Activated CD4-positive, CD25-positive, alpha-beta regulatory T cell treated with anti-CD3 and anti-CD28 coated beads, Interleukin-2, amount 50 U/mL, for 24 hours (primary cell): ENCODE measurements around the gene LIG1.

Experiments
- ATAC-seq, 2 donors: fragments of 150-1000 bp; cut with Tn5 transposase; one replicate each; pipeline ENCODE4 v1.10.0; 2021; ENCODE audit warnings: mild to moderate bottlenecking in 1 of 2, moderate library complexity in 1 of 2

Gene LIG1

DNA sequence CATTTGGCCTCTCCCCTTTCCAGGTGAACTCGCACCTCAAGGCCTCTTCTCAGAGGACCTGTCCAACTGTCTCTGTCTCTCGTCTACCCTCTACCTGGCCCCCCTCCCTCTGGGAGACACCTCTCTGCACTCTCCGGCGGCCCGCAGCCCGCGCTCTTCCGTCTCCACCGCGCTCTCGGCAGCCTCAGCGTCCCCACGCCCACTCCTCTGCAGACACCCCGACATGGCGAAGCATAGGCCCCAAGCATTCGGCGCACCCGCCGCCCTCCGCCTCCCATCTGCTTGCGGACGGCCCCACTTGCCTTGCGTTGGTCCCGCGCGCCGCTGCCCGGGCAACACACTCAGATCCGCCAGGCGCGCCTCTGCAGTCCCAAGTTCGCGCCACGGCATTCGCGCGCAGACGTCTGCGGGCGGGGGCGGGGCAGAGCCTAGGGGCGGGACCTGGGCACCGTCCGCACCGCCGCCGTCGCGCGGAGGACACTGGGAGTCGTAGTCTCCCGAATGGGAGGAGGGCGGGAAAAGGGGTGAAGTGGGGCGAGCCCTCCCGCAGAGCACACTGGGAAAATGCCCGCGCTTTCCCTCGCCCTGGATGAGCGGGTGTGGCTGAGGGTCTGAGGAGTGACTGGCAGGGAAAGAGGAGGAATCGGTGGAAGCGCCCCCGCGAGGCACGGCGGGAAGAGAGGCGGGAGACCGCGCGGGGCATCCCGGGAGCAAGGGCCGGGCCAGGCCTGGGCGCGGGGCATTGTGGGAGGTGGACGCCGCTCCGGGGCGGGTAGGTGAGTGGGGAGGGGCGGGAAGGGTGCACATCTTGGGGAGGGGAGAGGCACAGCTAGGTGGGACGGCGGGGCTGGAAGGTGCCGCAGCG is at the start of gene LIG1, which contains the start of gene ZSWIM9:
TSS of gene LIG1 (minus strand) at position 406 of the 865 bp plus-strand sequence. CDS start 4,778 bp downstream, outside the sequence.
TSS of gene ZSWIM9 (plus strand) at position 742 of the 865 bp plus-strand sequence. CDS start 1,123 bp downstream, outside the sequence.
- peak; percentile 90 to 93 for ATAC-seq

DNA sequence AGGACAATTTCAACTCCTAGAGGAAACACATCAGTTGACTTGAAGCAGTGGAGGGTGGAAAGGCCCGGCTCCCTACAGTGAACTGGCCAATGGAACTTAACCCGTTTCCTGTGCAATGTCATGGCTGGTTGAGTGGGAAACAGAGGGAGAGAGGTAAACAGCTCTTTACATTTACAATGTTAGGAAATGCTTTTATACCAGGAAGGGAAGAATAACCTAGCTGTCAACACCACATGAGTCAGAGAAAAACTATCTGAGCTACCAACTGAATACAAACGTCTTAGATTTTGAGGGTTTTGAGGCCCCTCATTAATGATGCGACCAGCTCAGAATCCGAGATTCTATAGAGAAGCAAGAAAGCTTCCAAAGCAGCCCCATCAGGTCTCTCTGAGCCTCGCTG is 48.9 kb upstream of the LIG1 start:
- ATAC-seq: no peak

DNA sequence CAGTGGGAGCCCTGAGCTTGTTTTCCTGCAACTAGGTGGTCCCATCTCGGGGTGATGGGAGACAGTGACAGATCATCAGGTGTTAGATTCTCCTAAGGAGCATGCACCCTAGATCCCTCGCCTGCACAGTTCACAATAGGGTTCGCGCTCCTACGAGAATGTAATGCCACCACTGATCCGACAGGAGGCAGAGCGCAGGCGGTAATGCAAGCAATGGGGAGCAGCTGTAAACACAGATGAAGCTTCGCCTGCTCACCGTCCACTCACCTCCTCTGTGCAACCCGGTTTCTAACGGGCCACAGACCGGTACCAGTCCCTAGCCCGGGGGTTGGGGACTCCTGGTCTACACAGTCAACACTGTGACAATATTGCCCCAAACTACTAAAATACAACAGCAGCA is 46.8 kb upstream of the LIG1 start:
- ATAC-seq: no peak

DNA sequence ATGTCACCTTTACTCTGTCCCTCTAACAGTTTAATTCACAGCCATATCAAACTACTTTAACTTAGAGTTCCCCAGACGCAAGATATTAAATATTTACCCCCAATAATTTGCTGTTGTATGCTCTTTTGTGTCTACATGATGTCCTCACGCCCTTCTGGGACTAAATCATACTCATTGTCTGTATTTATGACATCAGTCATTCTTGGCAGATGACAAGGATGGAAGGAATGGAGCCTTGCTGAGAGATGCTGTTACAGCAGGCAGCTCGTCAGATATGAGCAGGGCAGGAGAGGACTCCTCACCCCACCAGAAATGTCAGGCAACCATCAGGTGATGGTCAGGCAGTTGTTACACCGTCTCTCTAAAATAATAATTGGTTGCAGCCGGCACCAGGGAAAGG is 43.8 kb upstream of the LIG1 start:
- ATAC-seq: no peak

DNA sequence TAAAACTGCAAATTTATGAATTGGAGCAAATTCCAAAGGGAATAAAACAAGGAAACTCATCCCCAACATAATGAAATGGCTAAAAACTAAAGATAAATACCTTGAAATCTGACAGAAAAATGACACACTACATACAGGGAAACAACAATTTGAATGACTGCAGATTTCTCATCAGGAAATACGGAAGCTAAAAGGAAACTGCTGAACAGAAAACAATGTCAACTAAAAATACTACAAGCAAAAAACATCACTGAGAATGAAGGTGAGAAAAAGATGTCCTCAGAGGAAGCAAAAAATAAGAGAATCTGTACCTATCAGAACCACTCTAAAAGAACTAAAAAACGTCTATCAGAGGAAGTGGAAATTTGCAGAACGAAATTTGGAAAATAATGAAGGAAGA is 39.9 kb upstream of the LIG1 start:
- no peak for ATAC-seq

DNA sequence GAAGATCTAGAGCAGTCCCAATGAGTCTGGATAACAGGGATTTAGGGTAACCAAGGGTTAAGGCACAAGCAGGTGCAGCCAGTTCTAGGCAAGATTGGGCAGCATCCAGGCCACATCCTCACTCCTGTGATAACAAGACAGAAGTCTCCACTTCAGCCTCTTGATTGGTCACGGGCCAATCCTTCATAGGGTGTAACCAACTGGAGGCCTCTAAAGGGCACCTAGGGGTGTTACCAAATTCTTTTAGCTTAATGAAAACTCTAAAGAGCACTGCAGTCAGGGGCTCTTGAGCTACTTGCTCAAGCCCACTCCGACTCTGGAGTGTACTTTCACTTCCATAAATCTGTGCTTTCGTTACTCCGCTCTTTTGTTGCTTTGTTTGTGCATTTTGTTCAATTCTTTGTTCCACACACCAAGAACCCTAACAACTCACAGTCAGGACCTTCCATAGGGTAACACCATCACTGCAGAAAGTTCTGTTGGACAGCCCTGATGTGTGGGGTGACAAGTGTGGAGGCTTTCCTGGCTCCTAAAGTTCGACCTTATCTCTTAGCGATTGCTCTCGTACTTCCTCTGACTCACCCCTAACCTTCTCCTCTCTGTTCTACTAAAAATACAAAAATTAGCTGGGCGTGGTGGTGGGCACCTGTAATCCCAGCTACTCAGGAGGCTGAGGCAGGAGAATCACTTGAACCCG is 36.4 kb upstream of the LIG1 start:
- no peak for ATAC-seq

DNA sequence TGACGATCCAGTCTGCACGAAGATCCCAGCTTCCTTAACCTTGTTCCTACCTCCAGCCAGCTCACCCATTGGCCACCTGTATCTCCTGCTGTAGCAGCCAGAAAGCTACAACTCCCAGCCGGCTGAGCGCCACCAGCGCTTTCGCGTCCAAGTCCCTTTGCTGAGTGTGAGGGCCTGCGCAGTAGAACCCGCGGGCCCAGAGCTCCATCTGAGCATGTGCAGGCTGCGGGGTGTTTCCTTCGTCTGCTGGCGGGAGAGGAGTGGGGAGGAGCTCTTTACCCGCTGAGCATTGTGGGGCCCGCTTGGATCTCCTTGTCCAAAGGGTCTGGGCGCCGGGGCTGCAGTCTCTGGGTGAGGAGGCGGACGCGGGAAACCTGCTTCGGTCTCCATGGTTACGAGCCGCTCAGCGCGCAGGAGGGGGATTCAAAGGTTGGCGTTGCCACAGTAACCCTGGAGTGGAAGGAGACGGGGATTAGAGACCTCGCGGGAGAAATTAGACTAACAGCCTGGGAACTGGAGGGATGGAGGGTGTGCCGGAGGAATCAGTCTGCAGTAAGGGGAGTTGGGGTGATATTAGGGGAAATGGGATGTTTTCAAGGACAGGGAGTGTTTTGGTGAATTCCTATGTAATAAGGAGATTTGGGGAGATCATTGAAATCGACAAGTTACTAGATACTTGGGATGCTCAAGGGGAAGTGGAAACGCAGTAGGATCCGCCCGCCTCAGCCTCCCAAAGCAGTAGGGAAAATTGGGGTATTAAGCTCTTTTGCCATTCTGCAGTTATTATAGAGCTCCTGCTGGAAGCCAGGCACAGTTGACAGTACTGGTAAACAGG is 33.9 kb upstream of the LIG1 start:
- peak; percentile 100 for ATAC-seq

- no peak for ATAC-seq
Measured at GRCh38 chr19:48203222-48203793, 33.2 kb upstream of the LIG1 start.

DNA sequence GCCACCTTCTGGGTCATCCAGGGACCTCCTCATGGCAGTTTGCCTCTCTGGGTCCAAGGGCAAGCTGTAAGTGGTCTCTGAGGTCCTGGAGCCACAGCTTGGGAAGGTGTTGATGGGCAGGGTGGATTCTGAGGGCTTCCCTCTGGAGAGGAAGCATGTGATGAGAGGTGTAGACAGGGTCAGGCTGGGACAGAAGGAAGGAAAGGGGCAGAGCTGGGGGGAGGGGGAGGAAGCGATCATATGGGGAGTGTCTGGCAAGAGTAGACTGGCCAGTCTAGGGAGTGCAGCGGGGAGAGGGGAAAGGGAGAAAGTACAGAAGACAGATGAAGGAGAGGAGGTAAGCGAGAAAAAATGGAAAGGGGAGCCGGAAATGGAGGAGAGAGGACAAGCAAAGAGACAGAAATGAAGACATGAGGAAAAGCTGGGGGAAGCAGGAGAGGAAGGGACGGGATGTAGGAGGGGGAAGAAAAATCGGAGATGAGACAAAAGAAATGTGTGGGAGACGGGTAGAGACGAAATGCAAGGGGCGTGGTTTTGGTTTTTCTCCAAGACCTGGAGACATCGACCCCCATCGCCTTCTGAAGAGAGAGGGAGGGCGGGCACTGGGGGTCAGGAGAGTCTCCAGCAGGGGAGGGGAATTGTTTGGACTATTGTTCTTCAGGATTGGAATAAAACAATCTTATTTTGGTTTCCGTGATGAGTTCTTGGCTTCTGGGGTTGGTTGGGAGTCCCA is 27.0 kb upstream of the LIG1 start:
- ATAC-seq: no peak

- ATAC-seq: no peak
Measured at GRCh38 chr19:48196321-48196763, 26.2 kb upstream of the LIG1 start.

- no peak for ATAC-seq
Measured at GRCh38 chr19:48194844-48195830, 25.0 kb upstream of the LIG1 start.

GRCh38 chr19:48194041-48194843 is 24.1 kb upstream of the LIG1 start:
- ATAC-seq: no peak

GRCh38 chr19:48192750-48193149 is 22.6 kb upstream of the LIG1 start:
- no peak for ATAC-seq

GRCh38 chr19:48190885-48191284 is 20.7 kb upstream of the LIG1 start:
- no peak for ATAC-seq

GRCh38 chr19:48190288-48190884 is 20.2 kb upstream of the LIG1 start:
- peak; percentile 64 to 86 for ATAC-seq

- no peak for ATAC-seq
Measured at GRCh38 chr19:48186541-48186991, 16.4 kb upstream of the LIG1 start.

DNA sequence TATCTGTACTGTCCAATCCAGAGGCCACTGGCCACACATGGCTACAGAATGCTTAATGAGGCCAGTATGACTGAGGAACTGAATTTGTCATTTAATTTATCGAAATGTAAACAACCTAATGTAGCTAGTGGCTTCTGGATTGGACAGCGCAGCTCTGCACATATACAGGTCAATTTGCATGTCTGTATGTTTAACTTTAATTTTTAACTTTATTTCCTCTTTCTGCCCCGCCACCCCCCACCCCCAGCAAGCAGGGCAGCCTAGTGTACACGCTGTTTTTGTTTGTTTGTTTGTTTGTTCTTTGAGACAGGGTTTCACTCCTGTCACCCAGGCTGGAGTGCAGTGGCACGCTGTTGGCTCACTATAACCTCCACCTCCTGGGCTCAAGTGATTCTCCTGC is 15.9 kb upstream of the LIG1 start:
- no peak for ATAC-seq

DNA sequence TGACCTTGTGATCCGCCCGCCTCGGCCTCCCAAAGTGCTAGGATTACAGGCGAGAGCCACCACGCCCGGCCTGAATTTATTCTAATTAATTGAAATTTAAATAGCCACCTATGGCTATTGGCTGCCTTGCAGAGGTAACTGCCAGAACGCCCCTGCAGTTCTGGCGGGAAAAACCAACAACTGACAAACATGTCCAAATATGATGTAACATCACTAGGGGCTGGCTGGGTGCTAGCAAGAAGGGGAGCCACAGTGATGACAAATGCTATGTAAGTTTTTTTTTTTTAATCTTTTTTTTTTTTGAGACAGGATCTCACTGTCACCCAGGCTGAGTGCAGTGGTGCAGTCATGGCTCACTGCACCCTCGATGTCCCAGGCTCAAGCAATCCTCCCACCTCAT is 13.2 kb upstream of the LIG1 start:
- no peak for ATAC-seq

DNA sequence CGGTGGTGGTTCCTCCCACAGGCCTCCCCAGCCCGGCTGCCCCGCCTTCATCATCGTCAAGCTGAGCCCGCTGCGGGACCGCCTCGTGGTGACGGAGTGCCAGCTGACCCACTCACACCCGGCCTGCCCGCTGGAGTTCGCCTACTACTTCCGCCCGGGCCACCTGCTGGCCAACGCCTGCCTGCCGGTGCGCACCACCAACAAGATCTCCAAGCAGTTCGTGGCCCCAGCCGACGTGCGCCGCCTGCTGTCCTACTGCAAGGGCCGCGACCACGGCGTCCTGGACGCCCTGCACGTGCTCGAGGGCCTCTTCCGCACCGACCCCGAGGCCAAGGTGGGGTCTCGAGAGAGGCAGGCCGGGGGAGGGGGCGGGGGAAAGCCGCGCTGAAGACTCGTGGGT is 12.3 kb upstream of the LIG1 start:
- no peak for ATAC-seq
